ENCODE data around the gene LINC01488. TPM values are rescaled to one million over a fixed set of nuclear protein-coding genes. Genes with fewer than 3 reads are reported as not detected.

The LINC01488 gene
- total and polyA plus RNA-seq, 2 of the 13 experiments (the other 11 are each of a cell fraction or from before 2014, with no cell fraction given): 0.26 to 0.58 TPM

DNA sequence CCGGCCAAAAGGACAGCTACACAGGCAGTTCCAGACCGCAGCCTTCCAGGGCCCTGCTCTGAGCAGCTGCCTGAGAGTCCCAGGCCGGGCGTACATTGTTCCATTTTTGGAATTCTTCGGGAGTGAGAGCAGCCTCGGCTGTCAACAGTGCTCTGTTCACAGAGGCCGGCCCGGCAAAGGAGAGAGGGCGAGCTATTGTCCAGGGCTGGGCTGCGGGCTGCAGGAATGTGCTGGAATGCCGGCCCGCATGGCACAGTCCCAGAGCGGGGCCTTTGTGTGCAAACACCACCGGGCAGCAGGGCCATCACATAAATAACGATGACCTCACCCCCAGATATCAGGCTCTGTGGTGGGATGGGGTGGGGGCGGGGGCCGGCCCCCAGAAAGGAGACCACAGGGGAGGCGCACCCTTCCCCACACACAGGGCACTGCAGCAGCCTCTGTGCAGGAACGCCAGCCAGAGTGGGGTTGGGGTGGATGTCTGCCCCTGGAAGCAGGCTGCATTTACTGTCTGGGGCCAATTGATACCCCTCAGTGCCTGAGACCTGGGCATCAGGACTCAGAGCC, 15.8 kb downstream of the LINC01488 start (continued):
- TF ChIP-seq GFI1 (CRISPR knock-in tag; IDR thresholded peaks at IDR 0.05; ENCODE audit: borderline replicate concordance): no peak
- peak; percentile 47; the same call in 1 of the 2 replicates for TF ChIP-seq ZNF768 (CRISPR knock-in tag; IDR thresholded peaks at IDR 0.05)
- peak; percentile 55; the same call in 1 of the 2 replicates for TF ChIP-seq HOXA5 (CRISPR knock-in tag; IDR thresholded peaks at IDR 0.05)
- peak; percentile 83 for TF ChIP-seq SAP130 (CRISPR knock-in tag; IDR thresholded peaks at IDR 0.05; ENCODE audit: low read depth)
- no peak for TF ChIP-seq NONO (IDR thresholded peaks at IDR 0.05)
- TF ChIP-seq NONO (CRISPR knock-in tag; conservative IDR thresholded peaks at IDR 0.05): peak; percentile 40; the same call in 1 of the 2 replicates
- TF ChIP-seq MYC (CRISPR knock-in tag; IDR thresholded peaks at IDR 0.05; ENCODE audit: borderline replicate concordance): peak; percentile 72; the same call in 1 of the 2 replicates
- TF ChIP-seq CBX5 (CRISPR knock-in tag; IDR thresholded peaks at IDR 0.05; ENCODE audit: borderline replicate concordance): peak; percentile 53; the same call in 1 of the 2 replicates
- TF ChIP-seq FOXP1 (IDR thresholded peaks at IDR 0.05): 0 out of 2 replicates have a peak, but pooled peaks have one; percentile 8
- peak; percentile 40; the same call in 1 of the 2 replicates for TF ChIP-seq FOXP1 (CRISPR knock-in tag; IDR thresholded peaks at IDR 0.05)
- no peak for TF ChIP-seq TMF1 (CRISPR knock-in tag; IDR thresholded peaks at IDR 0.05; ENCODE audit: low read depth)
- TF ChIP-seq ZNF292 (CRISPR knock-in tag; IDR thresholded peaks at IDR 0.05; ENCODE audit: borderline replicate concordance, low read depth): peak; percentile 56; the same call in 1 of the 2 replicates
- TF ChIP-seq, protein P1, sequence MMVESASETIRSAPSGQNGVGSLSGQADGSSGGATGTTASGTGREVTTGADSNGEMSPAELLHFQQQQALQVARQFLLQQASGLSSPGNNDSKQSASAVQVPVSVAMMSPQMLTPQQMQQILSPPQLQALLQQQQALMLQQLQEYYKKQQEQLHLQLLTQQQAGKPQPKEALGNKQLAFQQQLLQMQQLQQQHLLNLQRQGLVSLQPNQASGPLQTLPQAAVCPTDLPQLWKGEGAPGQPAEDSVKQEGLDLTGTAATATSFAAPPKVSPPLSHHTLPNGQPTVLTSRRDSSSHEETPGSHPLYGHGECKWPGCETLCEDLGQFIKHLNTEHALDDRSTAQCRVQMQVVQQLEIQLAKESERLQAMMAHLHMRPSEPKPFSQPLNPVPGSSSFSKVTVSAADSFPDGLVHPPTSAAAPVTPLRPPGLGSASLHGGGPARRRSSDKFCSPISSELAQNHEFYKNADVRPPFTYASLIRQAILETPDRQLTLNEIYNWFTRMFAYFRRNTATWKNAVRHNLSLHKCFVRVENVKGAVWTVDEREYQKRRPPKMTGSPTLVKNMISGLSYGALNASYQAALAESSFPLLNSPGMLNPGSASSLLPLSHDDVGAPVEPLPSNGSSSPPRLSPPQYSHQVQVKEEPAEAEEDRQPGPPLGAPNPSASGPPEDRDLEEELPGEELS (CRISPR knock-in tag; IDR thresholded peaks at IDR 0.05): peak; percentile 73
- 0 out of 2 replicates have a peak, but pooled peaks have one; percentile 30 for TF ChIP-seq MEIS1 (CRISPR knock-in tag; IDR thresholded peaks at IDR 0.05; ENCODE audit: borderline replicate concordance)
- peak; percentile 54 for TF ChIP-seq HNF4A (CRISPR knock-in tag; IDR thresholded peaks at IDR 0.05)
- TF ChIP-seq FOXO1 (CRISPR knock-in tag; IDR thresholded peaks at IDR 0.05): peak; percentile 73
- 0 out of 2 replicates have a peak, but pooled peaks have one; percentile 40 for TF ChIP-seq ZNF501 (CRISPR knock-in tag; IDR thresholded peaks at IDR 0.05)
- TF ChIP-seq, protein P2, sequence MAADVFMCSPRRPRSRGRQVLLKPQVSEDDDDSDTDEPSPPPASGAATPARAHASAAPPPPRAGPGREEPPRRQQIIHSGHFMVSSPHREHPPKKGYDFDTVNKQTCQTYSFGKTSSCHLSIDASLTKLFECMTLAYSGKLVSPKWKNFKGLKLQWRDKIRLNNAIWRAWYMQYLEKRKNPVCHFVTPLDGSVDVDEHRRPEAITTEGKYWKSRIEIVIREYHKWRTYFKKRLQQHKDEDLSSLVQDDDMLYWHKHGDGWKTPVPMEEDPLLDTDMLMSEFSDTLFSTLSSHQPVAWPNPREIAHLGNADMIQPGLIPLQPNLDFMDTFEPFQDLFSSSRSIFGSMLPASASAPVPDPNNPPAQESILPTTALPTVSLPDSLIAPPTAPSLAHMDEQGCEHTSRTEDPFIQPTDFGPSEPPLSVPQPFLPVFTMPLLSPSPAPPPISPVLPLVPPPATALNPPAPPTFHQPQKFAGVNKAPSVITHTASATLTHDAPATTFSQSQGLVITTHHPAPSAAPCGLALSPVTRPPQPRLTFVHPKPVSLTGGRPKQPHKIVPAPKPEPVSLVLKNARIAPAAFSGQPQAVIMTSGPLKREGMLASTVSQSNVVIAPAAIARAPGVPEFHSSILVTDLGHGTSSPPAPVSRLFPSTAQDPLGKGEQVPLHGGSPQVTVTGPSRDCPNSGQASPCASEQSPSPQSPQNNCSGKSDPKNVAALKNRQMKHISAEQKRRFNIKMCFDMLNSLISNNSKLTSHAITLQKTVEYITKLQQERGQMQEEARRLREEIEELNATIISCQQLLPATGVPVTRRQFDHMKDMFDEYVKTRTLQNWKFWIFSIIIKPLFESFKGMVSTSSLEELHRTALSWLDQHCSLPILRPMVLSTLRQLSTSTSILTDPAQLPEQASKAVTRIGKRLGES (CRISPR knock-in tag; IDR thresholded peaks at IDR 0.05; ENCODE audit: borderline replicate concordance): peak; percentile 44; the same call in 1 of the 2 replicates
- TF ChIP-seq, protein P3, sequence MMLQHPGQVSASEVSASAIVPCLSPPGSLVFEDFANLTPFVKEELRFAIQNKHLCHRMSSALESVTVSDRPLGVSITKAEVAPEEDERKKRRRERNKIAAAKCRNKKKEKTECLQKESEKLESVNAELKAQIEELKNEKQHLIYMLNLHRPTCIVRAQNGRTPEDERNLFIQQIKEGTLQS (CRISPR knock-in tag; IDR thresholded peaks at IDR 0.05): peak; percentile 96
- peak; percentile 74 for TF ChIP-seq JUND (CRISPR knock-in tag; IDR thresholded peaks at IDR 0.05)
- TF ChIP-seq EHMT2 (IDR thresholded peaks at IDR 0.05; ENCODE audit: borderline replicate concordance, low read depth, low read length): no peak
- TF ChIP-seq FOSL1 (CRISPR knock-in tag; IDR thresholded peaks at IDR 0.05; ENCODE audit: borderline replicate concordance): peak; percentile 30; the same call in 1 of the 2 replicates
- no peak for TF ChIP-seq SOX6 (IDR thresholded peaks at IDR 0.05)
- TF ChIP-seq SOX6 (CRISPR knock-in tag; IDR thresholded peaks at IDR 0.05): peak; percentile 93
- TF ChIP-seq ZNF724P (CRISPR knock-in tag; IDR thresholded peaks at IDR 0.05; ENCODE audit: borderline replicate concordance): 0 out of 2 replicates have a peak, but pooled peaks have one; percentile 40
- peak; percentile 95 for TF ChIP-seq SOX5 (CRISPR knock-in tag; IDR thresholded peaks at IDR 0.05; ENCODE audit: borderline replicate concordance)
- no peak for TF ChIP-seq NFYB (CRISPR knock-in tag; IDR thresholded peaks at IDR 0.05)
- peak; percentile 65 for TF ChIP-seq TBL1XR1 (IDR thresholded peaks at IDR 0.05; ENCODE audit: borderline replicate concordance, low read length, partially characterized antibody)
